Fibroblast of the conjunctiva (primary cell): Measurements from ENCODE around the gene MFAP3.

Source experiments
- DNase-seq: peaks from one replicate; pipeline ENCODE4 v3.0.0-alpha.2; 2010; ENCODE audit warnings: low read depth

Gene MFAP3

DNA sequence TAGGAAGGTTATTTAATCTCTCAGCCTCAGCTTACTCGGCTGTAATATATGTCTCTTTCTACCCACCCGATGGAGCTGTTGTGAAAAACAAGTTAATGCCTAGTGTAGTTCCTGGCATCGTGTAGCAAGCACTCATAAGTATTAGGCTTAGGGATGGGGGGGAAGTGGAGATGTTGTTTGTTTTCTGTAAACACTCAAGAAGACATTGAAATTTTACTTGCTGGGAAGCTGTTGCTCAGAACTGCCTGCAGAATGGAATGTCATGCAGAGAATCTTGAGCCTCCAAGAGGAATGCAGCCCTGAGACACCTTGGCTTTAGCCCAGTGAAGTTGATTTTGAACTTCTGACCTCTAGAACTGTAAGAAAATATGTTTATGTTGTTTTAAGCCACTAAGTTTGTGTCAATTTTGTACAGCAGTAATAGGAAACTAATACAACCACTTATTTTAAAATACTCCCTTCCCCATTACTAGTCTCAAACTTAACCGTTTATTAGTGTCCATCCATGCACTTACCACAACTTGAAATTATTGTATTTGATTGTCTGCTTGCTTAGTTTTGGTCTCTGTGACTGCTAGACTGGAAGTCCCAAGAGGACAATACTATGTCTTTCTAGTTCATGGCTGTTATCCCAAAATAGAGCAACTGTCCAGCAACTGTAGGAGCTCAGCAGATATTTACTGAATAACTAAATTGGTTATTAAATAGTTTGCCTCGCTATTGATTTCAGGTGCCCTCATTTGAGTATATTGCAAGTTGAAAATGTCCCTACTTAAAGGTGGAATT lies 53.8 kb downstream of the MFAP3 start:
- DNase-seq: no peak

DNA sequence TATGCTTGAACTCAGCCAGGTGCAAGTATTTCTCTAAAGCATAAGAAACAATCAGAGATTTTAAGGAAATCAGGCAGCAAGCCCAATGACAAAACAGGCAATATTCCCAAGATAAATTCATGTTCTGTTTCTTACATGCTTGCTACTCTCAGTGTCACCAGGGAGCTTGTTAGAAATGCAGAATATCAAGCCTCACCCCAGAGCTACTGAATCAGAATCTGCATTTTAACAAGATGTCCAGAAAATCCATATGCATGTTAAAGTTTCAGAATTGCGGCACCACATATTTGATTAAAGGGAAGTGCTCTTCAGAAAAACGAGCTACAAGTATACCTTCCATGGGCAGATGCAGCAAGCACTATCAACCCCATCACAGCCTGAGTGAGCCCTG lies 54.4 kb downstream of the MFAP3 start:
- DNase-seq: no peak

GRCh38 chr5:154095904-154096303 lies 57.1 kb downstream of the MFAP3 start:
- DNase-seq: no peak

- DNase-seq: no peak
Observed at GRCh38 chr5:154097031-154097430, 58.3 kb downstream of the MFAP3 start.

- DNase-seq: no peak
Observed at GRCh38 chr5:154098465-154098864, 59.7 kb downstream of the MFAP3 start.

DNA sequence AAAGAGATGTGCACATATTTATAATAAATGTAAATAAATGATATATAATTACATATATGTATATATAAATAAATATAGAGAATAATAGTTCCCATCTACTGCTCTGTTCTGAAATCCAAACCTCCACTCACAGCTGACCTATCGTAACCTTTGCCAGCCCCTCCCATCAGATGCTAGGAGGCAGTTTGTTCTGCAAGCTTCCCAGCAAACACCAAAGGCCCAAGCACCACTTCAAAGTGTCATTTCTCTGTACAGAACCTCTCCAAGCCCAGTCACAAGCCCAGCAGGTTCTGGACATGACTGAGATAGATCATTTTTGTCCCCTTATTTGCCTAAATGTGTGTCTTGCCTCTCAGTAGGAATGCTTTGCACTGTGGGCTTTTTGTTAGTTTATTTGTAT lies 62.4 kb downstream of the MFAP3 start:
- DNase-seq: no peak

DNA sequence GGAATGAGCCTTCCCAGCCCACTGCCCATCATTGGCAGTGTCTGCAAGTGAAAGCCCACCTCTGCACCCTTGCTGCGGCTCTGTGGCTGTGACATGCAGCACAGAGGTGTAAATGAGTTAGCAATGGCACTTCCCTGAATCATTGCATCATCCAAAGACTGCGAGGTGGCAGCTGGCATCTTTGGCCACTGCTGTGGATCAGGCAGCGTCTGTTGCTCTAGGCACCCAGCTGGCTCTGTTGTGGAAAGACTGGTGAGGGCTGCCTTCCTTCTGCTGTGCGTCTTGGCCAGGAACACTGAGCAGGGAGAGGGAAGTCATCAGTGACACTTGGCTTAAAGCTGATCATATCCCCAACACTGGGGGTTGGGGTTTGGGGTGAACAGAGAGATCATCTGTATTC lies 64.5 kb downstream of the MFAP3 start:
- DNase-seq: no peak
